GM18498 (cell line): Measurements from ENCODE around the gene GTF2A2.
"Not testable (repeated sequence)": the region's sequence is repeated elsewhere in the genome, so short reads cannot be mapped to it uniquely, and the experiment has no call there.

Experiments used
- ATAC-seq: cut with Tn5 transposase; IDR thresholded peaks from one replicate; pipeline ENCODE4 v1.9.1; 2021; ENCODE audit warnings: mild to moderate bottlenecking, moderate library complexity; ENCODE audit not compliant: unreplicated experiment

GTF2A2 gene, protein sequence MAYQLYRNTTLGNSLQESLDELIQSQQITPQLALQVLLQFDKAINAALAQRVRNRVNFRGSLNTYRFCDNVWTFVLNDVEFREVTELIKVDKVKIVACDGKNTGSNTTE

DNA sequence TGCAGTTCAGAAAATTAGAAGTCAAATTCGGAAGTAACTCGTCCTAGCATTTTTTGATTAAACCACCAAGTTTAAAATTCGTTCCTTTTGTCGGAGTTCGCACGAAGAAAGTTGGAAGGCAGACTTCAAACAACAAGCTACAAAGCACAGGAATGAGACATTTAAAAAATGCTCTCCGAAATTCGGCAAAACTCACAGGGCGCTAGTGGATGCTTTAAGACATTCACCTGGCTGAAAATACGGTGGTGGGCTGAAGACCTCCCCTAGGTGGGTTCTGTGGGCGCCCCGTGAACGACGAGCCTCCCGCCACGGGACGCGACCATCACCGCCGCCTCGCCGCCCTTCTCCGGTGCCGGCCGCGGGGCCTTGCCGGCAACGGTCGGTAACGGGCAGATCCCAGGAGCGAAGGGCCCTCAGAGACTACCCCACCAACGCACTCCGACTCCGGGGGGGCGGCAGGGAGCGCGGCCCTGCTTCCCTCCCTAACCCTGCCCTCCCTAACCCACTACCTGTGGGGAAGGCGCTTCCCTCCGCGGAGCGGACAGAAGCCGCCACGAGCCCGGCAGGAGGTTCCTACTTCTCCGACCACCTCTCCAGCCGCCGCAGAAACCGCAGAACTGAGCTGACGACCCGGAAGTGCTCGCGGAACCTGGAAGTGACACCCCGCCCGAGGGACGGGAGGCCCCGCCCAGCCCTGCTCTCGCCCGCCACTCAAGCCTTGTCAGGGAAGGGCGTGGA lies at the start of gene GTF2A2:
GTF2A2 (minus strand) TSS at position 619 of the 738 bp plus-strand sequence. CDS start 5,238 bp downstream, outside the sequence.
- peak; percentile 99 for ATAC-seq

DNA sequence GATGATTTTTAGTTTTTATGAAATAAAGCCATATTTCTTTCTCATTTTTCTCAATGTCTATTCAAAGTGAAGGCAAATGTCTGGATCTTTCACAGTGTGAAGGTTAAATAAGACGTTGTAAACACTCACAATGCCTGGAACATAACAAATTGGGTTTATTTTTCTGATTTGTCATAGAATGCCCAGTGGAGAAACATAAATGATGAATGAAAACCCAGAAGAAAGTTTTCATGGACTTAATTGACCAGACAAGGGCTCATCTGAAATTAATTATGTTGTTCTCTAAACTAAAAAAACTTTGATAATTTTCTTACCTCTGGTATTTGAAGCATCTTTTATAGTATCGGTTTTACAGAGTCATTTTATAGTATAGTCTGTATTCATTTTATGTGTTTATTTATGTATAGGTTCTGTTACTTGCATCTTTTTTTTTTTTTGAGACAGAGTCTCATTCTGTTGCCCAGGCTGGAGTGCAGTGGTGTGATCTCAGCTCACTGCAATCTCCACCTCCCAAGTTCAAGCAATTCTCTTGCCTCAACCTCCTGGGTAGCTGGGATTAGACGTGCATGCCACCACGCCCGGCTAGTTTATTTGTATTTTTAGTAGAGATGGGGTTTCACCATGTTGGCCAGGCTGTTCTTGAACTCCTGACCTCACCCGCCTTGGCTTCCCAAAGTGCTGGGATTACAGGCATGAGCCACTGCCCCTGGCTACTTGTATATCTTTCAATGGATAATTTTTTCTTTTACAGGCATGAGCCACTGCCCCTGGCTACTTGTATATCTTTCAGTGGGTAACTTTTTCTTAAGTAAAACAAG lies 46.9 kb upstream of the GTF2A2 start:
- no peak for ATAC-seq

DNA sequence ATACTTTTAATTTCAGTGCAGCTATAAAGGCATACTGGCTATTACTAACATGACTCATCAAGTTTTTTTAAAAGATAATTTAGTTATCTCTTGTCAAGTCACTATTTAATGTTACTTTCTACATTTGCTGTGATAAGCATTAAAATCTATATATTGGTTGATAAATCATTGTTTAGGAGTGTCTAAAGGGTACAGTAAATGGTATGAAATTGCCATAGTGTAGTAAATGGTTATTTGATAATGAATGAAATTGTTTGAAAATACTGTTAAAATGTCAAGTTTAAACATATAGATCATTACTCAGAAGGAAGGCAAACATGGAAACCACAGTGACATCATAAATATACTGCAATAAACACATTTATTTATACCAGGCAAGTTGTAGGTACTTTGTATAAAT lies 45.0 kb upstream of the GTF2A2 start:
- ATAC-seq: no peak

DNA sequence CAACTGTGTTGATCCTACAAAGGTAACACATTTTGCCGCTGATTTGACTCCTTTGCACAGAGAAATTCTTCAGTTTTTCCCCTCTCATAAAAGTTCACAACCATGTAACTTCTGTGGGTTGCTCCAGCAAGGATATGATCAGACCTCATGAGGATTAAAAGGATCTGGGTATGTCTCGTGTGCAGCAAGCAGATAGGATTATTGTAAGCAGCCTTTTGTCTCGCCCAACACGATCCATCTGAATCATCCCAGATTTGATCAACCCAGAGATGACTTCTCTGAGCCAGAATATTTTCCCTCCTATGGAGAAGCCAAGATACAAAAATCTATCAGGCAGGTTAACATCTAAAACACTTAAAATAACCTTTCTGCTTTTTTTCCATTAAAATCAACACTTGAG lies 44.6 kb upstream of the GTF2A2 start:
- no peak for ATAC-seq

DNA sequence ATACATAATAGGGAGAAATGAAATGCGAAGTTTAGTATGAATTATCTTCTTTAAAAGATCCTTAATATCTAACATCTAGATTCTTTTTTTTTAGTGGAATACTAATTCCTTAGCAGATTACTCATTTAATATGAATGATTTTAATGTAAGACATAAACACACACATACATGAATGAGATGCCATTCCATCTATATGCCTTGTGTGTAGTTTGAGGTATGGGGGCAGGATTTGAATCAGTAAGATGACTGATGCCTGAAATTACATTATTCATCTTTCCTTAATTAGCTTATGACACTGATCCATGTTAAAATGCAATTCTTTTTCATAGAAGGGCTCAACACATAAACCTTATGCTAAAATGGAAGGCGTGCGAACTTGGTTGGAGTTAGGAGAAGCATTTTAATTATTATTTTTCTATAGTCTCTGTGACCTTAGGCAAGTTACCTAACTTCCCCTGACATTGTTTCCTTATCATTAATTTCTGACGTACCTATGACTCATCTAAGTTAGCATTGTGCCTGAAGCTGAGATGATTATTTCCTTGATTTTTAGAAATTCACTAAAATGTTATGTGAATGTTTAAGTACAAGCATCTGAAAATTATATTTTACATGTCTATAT lies 42.6 kb upstream of the GTF2A2 start:
- no peak for ATAC-seq

DNA sequence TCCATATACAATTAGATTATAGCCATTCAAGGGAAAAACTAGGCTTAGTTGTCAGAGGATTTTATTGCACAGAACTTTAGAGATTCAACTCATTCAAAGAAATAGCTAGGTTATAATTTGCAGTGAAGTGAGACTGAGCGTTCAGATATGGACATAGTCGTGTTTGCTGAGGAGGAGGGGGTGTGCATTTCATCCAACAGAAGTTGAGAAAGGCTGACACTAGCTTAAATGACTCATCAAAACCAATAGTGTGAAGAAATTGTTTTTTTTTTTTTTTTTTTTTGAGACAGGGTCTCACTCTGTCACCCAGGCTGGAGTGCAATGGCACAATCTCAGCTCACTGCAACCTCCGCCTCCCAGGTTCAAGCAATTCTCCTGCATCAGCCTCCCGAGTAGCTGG lies 40.8 kb upstream of the GTF2A2 start:
- ATAC-seq: not testable (repeated sequence)

DNA sequence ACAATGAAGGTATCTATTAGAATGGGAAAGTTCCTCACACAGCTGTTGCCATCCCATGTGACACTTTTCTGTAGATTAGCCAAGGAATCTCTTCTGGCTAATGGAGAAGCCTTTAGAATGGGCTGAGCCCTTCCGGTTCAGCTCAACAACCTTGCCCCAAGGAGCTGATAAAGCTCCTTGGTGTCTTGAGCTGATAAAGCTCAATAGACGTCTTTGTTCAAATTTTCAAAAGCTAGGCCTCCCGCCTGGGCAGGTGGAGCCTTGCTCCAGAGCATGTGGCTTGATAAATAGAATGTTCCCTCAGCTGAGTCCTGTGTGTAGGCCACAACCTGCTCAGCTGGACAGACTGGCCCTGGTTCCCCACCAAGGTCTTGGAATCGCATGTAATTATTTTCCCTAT lies 39.0 kb upstream of the GTF2A2 start:
- ATAC-seq: no peak

DNA sequence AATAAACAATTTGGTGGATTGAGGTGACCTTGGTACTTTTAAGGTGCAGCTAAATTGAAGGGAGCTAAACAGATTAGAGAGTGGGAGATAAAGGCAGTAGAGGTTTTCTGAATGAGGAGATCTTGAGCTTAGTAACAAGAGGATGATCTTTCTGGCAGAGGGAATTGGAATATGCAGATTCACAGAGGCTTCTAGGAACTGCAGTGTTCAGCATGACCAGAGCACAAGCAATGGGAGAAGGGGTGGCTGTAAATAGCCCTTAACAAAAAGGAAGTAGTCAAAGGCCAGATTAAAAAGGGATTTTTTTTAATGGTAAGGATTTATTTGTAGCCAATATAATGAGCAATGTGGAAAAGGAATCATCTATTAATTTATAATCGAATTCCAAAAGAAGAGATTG lies 37.5 kb upstream of the GTF2A2 start:
- no peak for ATAC-seq

DNA sequence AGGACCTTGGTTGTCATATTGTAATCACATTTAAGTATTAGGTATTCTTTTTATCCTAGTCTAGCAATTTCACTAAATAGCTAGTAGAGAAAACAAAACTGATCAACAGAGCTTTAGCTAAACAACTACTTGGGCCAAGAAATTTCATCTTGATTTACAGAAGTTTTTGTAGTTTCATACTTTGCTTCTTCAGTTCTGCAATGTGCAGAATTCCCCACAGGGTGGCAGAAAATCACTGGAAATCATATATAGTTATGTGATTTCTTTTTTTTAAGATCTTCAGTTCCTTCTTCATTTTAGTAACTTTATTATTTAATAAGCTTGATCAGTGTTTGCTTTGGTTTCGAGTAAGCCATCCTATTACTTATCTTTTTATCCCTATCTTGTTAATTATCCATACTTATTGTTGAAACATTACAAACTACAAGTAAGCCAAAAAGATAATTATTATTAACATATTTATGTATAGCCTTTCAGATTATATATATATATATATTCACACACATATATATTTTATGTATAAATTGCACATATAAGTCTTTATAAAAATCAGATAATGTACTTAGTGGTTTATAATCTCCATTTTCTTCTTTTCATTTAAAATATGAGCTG lies 34.0 kb upstream of the GTF2A2 start:
- ATAC-seq: no peak

DNA sequence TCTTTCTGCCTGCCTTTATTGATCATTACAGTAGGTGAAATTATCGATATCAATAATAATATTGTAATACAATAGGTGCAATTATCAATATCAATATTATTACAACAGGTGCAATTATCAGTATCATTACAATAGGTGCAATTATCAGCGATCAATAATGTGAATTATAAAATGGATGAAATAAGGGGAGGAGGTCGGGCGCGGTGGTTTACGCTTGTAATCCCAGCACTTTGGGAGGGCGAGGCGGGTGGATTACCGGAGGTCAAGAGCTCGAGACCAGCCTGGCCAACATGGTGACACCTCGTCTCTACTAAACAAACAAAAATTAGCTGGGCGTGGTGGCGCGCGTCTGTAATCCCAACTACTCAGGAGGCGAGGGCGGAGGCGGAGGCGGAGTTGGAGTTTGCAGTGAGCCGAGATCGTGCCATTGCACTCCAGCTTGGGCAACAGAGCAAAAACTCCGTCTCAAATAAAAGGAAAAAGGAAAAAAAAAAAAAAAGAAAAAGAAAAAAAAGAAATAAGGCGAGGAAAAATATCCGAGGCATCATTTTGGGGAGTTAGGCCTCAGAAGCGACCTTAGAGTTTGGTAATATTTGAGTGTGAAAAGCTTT lies 32.4 kb upstream of the GTF2A2 start:
- ATAC-seq: no peak

DNA sequence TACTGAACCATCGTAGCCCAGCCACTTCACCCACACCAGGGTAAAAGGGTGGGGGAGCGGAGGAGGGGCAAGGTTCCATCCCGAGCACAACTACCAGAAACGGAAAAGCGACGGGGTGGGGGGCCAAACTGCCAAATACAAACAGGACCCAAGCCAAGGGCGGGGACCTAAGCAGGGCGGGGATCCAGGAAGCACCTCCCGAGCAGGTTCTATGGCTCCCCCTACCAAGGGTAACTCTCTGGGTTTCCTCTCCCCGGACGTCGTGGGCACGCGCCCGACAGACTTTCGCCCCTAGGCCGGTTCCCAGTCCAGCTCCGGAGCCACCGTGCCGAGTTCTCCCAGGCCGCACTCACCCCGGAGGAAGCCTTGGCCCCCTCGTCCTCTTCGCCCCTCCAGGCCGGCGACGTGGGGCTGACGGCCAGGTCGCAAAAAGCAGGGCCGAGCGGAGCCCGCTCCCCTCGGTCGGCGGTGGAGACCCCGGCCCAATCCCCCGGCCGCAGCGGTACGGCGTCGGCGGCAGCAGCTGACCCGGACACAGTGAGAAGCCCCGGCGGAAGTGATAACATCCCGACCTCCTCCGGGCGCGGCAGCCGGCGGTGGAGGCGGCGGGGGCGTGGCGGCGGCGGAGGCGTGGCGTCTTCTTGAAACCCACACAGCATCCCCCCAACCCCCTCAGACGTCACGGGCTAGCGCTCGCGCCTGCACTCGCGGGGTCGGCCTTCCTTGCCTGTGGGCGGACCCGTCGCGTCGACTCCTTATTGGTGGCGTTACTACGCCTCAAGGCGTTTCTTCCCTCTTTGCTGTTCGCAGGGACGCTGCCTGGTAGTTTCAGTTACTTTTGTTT lies 31.7 kb upstream of the GTF2A2 start, which contains the start of gene BNIP2:
BNIP2 (minus strand) TSS at position 539 of the 844 bp plus-strand sequence. CDS start 6,863 bp downstream, outside the sequence.
- peak; percentile 87 for ATAC-seq

DNA sequence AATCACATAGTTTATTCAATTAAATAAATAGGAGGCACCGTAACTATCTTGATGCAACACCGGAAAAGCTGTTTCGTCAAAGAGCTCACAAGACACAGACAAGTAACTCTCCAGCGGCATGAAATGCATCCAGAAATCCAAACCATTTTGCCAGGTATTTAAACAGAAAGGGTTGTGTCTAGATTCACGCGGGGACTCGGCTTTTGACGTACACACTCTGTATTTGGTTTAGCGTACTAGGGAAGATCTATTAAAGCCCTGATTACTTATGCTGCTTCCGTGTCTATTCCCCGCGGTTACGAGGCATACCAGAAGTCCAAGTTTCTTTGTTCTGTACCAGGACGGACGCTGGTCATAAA lies 31.1 kb upstream of the GTF2A2 start:
- peak; percentile 7 for ATAC-seq

DNA sequence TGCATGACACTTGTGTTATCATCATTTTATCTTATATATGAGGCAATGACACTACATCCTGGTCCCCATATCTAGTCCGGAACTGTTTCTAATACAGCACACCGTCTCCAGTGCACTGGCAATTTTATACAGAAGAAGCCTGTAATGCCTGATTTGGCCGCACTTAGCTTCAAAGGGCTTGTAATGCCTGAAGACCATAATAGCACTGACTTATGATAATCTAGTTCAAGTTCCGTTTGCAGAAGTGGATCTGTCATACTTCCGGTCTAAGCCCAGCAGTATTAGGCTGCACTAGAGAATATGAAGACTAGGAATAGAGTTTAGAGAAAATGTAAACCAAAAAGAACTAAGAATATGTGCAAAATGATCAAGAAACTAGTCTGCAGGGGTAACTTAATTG lies 30.5 kb upstream of the GTF2A2 start:
- ATAC-seq: no peak

DNA sequence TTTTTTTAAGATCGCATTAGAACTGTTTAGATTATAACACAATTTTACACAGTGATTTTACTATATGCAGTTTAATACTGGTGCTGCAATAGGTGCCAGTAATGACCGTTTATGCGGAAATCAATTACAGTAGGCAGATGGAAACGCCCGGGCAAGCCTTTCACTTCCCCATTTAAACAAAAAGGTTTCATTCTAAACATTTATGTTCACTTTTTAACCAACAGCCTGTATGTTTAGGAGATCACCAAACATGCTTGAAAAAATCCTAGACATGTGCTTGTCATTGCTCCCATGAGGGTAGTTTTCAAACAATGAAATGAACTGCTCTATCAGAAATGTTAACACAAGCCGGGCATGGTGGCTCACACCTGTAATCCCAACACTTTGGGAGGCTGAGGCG lies 29.1 kb upstream of the GTF2A2 start:
- ATAC-seq: no peak

DNA sequence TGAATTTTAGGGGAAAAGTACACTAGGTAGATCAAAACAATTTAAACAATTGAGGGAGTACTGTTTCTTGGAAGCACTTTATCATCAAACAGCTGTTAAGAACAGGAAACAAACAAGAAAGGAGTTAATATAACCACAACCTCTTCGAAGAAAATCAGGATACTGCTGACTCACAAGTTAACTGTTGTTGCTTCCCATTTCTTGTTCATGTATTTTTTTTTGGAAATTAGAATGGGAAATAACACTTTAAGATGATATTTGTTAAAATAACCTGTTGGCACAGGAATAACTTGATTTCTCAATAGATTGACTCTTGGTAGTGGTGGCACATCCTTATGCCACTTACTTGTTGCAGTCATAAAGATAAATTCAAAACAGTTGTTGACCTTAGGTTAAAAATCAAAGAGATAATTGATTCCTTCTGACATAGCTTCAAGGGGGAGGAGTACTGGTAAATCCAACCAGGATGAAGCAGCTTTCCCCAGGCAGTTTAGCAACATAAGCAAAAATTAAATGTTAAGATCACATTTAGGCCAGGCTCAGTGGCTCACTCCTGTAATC lies 28.5 kb upstream of the GTF2A2 start:
- ATAC-seq: no peak

DNA sequence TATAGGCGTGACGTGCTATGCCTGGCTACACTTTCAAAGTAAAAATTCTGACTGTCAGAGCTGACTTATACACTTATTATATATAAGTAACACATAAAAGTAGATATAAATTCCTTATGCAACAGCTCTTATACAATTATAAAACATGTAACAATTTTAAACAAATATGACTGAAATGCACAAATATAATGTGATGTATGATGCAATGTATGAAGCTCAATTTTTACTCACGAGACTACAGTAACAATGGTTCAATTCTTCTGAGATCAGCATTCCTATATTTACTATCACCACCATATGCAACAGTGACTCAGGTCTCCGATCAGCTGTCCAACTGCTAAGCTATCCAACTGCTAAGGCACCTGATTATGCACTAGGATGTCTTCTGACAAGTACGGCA lies 23.6 kb upstream of the GTF2A2 start:
- ATAC-seq: no peak

DNA sequence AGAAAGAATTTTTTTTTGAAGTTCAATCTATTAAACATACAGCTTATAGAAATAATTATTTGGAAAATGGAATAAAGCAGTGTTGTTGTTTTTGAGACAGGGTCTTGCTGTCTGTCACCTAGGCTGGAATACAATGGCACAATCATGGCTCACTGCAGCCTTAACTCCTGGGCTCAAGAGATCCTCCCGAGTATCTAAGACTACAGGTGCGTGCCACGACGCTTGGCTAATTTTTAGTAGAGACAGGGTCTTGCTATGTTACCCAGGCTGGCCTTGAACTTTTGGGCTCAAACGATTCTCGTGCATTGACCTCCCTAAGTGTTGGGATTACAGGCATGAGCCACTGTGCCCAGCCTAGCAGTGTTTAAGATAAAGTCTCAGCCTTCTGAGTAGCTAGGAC lies 23.0 kb upstream of the GTF2A2 start:
- ATAC-seq: no peak

DNA sequence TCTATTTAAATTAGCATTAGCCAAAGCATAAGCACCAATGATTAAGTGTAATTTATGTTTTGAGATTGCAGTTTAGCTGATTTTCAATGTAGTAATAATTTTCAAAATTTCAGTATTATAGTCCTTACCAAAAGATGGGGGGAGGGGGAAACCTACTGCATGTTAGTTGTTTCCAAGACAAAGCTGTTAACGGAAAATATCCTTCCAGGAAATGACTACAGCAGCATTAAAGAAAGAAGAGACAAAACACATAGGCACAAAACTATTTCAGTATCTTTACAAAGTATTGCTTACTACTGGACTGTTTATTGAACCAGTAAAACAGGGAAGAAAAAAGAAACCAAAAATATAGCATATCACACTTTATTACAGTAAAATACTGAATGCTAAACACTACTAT lies 21.3 kb upstream of the GTF2A2 start:
- ATAC-seq: no peak

DNA sequence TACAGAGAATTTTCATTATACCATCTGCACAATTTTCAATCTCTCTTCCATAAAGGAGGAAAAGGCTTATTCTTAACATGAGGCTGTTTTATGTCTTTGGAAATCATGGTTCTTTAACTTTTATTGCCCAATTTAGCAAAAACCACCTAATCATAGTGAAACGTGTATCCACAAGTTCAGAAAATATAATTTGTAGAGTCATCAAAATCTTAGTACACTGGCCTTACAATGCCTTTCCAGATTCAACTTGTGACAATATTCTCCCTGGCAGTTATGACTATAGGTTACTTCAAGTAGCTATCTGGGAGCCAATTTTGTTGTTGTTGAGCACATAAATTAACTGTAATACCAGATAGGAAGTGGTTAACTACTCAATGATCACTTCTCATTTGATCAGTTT lies 20.9 kb upstream of the GTF2A2 start:
- no peak for ATAC-seq

DNA sequence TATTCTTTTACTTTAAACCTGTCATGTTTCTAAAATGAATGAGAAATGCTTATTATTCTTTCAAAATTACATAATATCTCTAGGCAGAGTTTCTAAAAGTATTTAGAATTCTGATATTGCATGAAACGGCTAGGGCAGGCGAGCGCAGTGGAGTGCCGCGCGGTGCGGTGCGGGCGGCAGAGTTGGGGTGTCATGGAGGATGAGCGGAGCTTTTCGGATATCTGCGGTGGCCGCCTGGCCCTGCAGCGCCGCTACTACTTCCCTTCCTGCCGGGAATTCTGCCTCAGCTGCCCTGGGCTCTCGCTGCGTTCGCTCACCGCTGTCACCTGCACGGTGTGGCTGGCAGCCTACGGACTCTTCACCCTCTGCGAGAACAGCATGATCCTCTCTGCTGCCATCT lies 19.2 kb upstream of the GTF2A2 start:
- ATAC-seq: no peak
